HEK293 (cell line): ENCODE results near the gene DNMT3L.
A peak's percentile ranks its signal among the peaks of the same experiment; 100 is the strongest.

Experiments
- GLIS1 ChIP-seq: fragments of 450-650 bp; formaldehyde crosslinking; IDR thresholded peaks from 2 replicates; pipeline ENCODE4 v1.5.1; 2016; ENCODE audit warnings: missing biosample characterization, missing genetic modification characterization
- IKZF3 ChIP-seq: fragments of 450-650 bp; IDR thresholded peaks from 2 replicates; pipeline ENCODE4 v1.5.0; 2018; ENCODE audit warnings: missing biosample characterization, mild to moderate bottlenecking, missing genetic modification characterization, moderate library complexity
- PATZ1 ChIP-seq: fragments of 450-650 bp; formaldehyde crosslinking; IDR thresholded peaks from 2 replicates; pipeline ENCODE4 v1.5.1; 2016; ENCODE audit warnings: missing biosample characterization, missing genetic modification characterization
- SCRT1 ChIP-seq: fragments of 450-650 bp; formaldehyde crosslinking; IDR thresholded peaks from 2 replicates; pipeline ENCODE4 v1.5.1; 2016; ENCODE audit warnings: missing biosample characterization, missing genetic modification characterization, borderline replicate concordance
- SP3 ChIP-seq: fragments of 450-650 bp; formaldehyde crosslinking; IDR thresholded peaks from 2 replicates; pipeline ENCODE4 v1.5.1; 2016; ENCODE audit warnings: missing biosample characterization, missing genetic modification characterization
- ZBTB10 ChIP-seq: fragments of 450-650 bp; formaldehyde crosslinking; IDR thresholded peaks from 2 replicates; pipeline ENCODE4 v1.5.1; 2016; ENCODE audit warnings: missing biosample characterization, missing genetic modification characterization
- ZBTB49 ChIP-seq: fragments of 450-650 bp; formaldehyde crosslinking; IDR thresholded peaks from 2 replicates; pipeline ENCODE4 v1.5.1; 2016; ENCODE audit warnings: missing biosample characterization, missing genetic modification characterization, low read depth
- ZIC2 ChIP-seq: fragments of 450-650 bp; formaldehyde crosslinking; IDR thresholded peaks from 2 replicates; pipeline ENCODE4 v1.5.1; 2016; ENCODE audit warnings: missing biosample characterization, missing genetic modification characterization
- ZNF274 ChIP-seq, 2 experiments: fragments of 200-500 bp in 1 of 2; fragments of 450-650 bp in 1 of 2; sonication (Bioruptor generic) in 1 of 2; formaldehyde crosslinking in 1 of 2; IDR thresholded peaks; 2 replicates each; pipeline versions ENCODE4 v1.5.1 to v1.6.1; 2014 to 2016; ENCODE audit warnings: borderline replicate concordance in 1 of 2, inconsistent platforms in 1 of 2, low read length in 1 of 2, missing biosample characterization in 1 of 2, missing genetic modification characterization in 1 of 2
- ZNF549 ChIP-seq: fragments of 450-650 bp; IDR thresholded peaks from 2 replicates; pipeline ENCODE4 v1.5.1; 2018; ENCODE audit warnings: missing biosample characterization, missing genetic modification characterization, mild to moderate bottlenecking, inconsistent platforms, moderate library complexity
- ZNF558 ChIP-seq: fragments of 450-650 bp; formaldehyde crosslinking; IDR thresholded peaks from 2 replicates; pipeline ENCODE4 v1.5.1; 2016; ENCODE audit warnings: missing biosample characterization, missing genetic modification characterization
- ZNF560 ChIP-seq: fragments of 450-650 bp; formaldehyde crosslinking; IDR thresholded peaks from 2 replicates; pipeline ENCODE4 v1.5.1; 2017; ENCODE audit warnings: missing biosample characterization, missing genetic modification characterization, borderline replicate concordance
- ZNF561 ChIP-seq: fragments of 450-650 bp; IDR thresholded peaks from 2 replicates; pipeline ENCODE4 v1.5.1; 2018; ENCODE audit warnings: missing biosample characterization, missing genetic modification characterization, borderline replicate concordance
- ZNF629 ChIP-seq: fragments of 450-650 bp; formaldehyde crosslinking; IDR thresholded peaks from 2 replicates; pipeline ENCODE4 v1.5.1; 2017; ENCODE audit warnings: missing biosample characterization, missing genetic modification characterization
- ZNF660 ChIP-seq: fragments of 450-650 bp; IDR thresholded peaks from 2 replicates; pipeline ENCODE4 v1.5.1; 2018; ENCODE audit warnings: missing biosample characterization, mild to moderate bottlenecking, missing genetic modification characterization
- ZNF776 ChIP-seq: fragments of 450-650 bp; formaldehyde crosslinking; IDR thresholded peaks from 2 replicates; pipeline ENCODE4 v1.5.0; 2017; ENCODE audit warnings: missing biosample characterization, missing genetic modification characterization, borderline replicate concordance
- ZNF785 ChIP-seq: fragments of 450-650 bp; formaldehyde crosslinking; IDR thresholded peaks from 2 replicates; pipeline ENCODE4 v1.5.1; 2016; ENCODE audit warnings: missing biosample characterization, missing genetic modification characterization
- ZSCAN23 ChIP-seq: fragments of 450-650 bp; formaldehyde crosslinking; IDR thresholded peaks from 2 replicates; pipeline ENCODE4 v1.5.1; 2016; ENCODE audit warnings: missing biosample characterization, missing genetic modification characterization
- TF ChIP-seq, protein P1 (sequence below): fragments of 450-650 bp; formaldehyde crosslinking; IDR thresholded peaks from 2 replicates; pipeline ENCODE4; 2016; ENCODE audit warnings: missing biosample characterization, missing genetic modification characterization
- TF ChIP-seq, protein P2 (sequence below): fragments of 450-650 bp; formaldehyde crosslinking; IDR thresholded peaks from 2 replicates; pipeline ENCODE4 v1.5.1; 2016; ENCODE audit warnings: missing biosample characterization, missing genetic modification characterization
- TF ChIP-seq, protein P3 (sequence below): fragments of 450-650 bp; formaldehyde crosslinking; IDR thresholded peaks from 2 replicates; pipeline ENCODE4 v1.5.1; 2016; ENCODE audit warnings: missing biosample characterization, missing genetic modification characterization
- TF ChIP-seq, protein P4 (sequence below): fragments of 450-650 bp; formaldehyde crosslinking; IDR thresholded peaks from 2 replicates; pipeline ENCODE4 v1.5.1; 2017; ENCODE audit warnings: missing biosample characterization, mild to moderate bottlenecking, missing genetic modification characterization, moderate library complexity
- TF ChIP-seq, protein P5 (sequence below): fragments of 450-650 bp; formaldehyde crosslinking; IDR thresholded peaks from 2 replicates; pipeline ENCODE4 v1.5.1; 2016; ENCODE audit warnings: missing biosample characterization, missing genetic modification characterization

DNMT3L gene

DNA sequence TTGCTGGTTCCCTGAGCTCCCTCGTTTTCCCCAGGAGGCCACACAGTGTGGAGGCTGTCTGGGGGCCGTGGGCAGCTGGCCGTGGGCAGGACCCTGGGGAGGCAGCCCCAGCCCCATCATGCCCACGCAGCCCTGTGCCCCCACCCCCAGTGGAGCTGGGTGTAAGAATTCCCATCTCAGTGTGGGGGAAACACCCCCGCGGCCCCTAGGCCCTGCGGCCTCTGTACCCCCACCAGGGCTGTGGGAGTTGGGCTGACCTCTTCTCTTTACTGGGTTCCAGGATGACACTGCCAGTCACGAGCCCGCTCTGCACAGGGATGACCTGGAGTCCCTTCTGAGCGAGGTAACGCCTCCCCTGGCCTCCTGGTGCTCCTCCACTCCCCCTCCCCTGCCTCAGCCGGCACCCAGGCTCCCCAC lies 34.4 kb upstream of the DNMT3L start (continued):
- TF ChIP-seq PATZ1 (peak; percentile 41), ZBTB10 (tag by site-specific recombination) (no peak), ZNF776 (tag by site-specific recombination) (no peak), ZBTB49 (no peak), ZNF560 (tag by site-specific recombination) (no peak), ZNF549 (tag by site-specific recombination) (no peak), IKZF3 (tag by site-specific recombination) (no peak), ZNF558 (tag by site-specific recombination) (no peak), SP3 (tag by site-specific recombination) (no peak), ZNF561 (tag by site-specific recombination) (no peak), GLIS1 (peak; percentile 97), ZIC2 (peak; percentile 60), ZNF785 (no peak), ZSCAN23 (no peak), ZNF274 (IDR thresholded peaks at IDR 0.05; ENCODE audit: low read length) (no peak), ZNF274 (tag by site-specific recombination; IDR thresholded peaks at IDR 0.05; ENCODE audit: borderline replicate concordance) (no peak), ZNF629 (tag by site-specific recombination) (no peak), SCRT1 (tag by site-specific recombination) (no peak), ZNF660 (no peak)
- TF ChIP-seq, protein P1, sequence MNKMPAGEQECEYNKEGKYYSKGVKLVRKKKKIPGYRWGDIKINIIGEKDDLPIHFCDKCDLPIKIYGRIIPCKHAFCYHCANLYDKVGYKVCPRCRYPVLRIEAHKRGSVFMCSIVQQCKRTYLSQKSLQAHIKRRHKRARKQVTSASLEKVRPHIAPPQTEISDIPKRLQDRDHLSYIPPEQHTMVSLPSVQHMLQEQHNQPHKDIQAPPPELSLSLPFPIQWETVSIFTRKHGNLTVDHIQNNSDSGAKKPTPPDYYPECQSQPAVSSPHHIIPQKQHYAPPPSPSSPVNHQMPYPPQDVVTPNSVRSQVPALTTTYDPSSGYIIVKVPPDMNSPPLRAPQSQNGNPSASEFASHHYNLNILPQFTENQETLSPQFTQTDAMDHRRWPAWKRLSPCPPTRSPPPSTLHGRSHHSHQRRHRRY (tag by site-specific recombination): no peak
- TF ChIP-seq, protein P2, sequence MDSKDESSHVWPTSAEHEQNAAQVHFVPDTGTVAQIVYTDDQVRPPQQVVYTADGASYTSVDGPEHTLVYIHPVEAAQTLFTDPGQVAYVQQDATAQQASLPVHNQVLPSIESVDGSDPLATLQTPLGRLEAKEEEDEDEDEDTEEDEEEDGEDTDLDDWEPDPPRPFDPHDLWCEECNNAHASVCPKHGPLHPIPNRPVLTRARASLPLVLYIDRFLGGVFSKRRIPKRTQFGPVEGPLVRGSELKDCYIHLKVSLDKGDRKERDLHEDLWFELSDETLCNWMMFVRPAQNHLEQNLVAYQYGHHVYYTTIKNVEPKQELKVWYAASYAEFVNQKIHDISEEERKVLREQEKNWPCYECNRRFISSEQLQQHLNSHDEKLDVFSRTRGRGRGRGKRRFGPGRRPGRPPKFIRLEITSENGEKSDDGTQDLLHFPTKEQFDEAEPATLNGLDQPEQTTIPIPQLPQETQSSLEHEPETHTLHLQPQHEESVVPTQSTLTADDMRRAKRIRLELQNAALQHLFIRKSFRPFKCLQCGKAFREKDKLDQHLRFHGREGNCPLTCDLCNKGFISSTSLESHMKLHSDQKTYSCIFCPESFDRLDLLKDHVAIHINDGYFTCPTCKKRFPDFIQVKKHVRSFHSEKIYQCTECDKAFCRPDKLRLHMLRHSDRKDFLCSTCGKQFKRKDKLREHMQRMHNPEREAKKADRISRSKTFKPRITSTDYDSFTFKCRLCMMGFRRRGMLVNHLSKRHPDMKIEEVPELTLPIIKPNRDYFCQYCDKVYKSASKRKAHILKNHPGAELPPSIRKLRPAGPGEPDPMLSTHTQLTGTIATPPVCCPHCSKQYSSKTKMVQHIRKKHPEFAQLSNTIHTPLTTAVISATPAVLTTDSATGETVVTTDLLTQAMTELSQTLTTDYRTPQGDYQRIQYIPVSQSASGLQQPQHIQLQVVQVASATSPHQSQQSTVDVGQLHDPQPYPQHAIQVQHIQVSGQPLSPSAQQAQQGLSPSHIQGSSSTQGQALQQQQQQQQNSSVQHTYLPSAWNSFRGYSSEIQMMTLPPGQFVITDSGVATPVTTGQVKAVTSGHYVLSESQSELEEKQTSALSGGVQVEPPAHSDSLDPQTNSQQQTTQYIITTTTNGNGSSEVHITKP (tag by site-specific recombination): peak; percentile 17; the same call in 1 of the 2 replicates
- TF ChIP-seq, protein P3, sequence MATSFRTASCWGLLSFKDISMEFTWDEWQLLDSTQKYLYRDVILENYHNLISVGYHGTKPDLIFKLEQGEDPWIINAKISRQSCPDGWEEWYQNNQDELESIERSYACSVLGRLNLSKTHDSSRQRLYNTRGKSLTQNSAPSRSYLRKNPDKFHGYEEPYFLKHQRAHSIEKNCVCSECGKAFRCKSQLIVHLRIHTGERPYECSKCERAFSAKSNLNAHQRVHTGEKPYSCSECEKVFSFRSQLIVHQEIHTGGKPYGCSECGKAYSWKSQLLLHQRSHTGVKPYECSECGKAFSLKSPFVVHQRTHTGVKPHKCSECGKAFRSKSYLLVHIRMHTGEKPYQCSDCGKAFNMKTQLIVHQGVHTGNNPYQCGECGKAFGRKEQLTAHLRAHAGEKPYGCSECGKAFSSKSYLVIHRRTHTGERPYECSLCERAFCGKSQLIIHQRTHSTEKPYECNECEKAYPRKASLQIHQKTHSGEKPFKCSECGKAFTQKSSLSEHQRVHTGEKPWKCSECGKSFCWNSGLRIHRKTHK (tag by site-specific recombination): no peak
- TF ChIP-seq, protein P4, sequence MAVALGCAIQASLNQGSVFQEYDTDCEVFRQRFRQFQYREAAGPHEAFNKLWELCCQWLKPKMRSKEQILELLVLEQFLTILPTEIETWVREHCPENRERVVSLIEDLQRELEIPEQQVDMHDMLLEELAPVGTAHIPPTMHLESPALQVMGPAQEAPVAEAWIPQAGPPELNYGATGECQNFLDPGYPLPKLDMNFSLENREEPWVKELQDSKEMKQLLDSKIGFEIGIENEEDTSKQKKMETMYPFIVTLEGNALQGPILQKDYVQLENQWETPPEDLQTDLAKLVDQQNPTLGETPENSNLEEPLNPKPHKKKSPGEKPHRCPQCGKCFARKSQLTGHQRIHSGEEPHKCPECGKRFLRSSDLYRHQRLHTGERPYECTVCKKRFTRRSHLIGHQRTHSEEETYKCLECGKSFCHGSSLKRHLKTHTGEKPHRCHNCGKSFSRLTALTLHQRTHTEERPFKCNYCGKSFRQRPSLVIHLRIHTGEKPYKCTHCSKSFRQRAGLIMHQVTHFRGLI (tag by site-specific recombination): no peak
- TF ChIP-seq, protein P5, sequence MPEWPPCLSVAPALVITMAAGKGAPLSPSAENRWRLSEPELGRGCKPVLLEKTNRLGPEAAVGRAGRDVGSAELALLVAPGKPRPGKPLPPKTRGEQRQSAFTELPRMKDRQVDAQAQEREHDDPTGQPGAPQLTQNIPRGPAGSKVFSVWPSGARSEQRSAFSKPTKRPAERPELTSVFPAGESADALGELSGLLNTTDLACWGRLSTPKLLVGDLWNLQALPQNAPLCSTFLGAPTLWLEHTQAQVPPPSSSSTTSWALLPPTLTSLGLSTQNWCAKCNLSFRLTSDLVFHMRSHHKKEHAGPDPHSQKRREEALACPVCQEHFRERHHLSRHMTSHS: no peak
